ENCODE measurements around the gene RIC1.

The RIC1 gene

GRCh38 chr9:5635390-5635789, 6.5 kb downstream of the RIC1 start:
- Histone ChIP-seq H3K27me3 (ENCODE audit: insufficient read depth, low read length, poor library complexity, severe bottlenecking) (no peaks in the 10 kb centered on the region), H3F3A (ENCODE audit: low read depth) (no peaks in the 10 kb centered on the region), H3K9me2 (replicated peaks; ENCODE audit: low read depth, low read length) (no peaks in the 10 kb centered on the region), H3K4me2 (ENCODE audit: low read depth, low read length, poor library complexity, severe bottlenecking) (no peak overlapping the region), H4K20me1 (ENCODE audit: insufficient read depth, low read length, poor library complexity, severe bottlenecking) (peaks cover 25% of the 10 kb centered on the region), H3K79me2 (ENCODE audit: insufficient read depth, low read length) (peaks cover 97% of the 10 kb centered on the region), H3K9me3 (ENCODE audit: insufficient read depth, low read depth, low read length) (peaks cover 27% of the 10 kb centered on the region; the same call in 1 of the 2 replicates), H3K36me3 (ENCODE audit: insufficient read depth, low read length) (no peaks in the 10 kb centered on the region; the same call in 1 of the 2 replicates), H3K4me1 (ENCODE audit: insufficient read depth, low read length, poor library complexity, severe bottlenecking) (peaks cover 36% of the 10 kb centered on the region), H2AFZ (ENCODE audit: low read length) (no peak overlapping the region), H3K9ac (ENCODE audit: low read depth, low read length, poor library complexity, severe bottlenecking) (no peak overlapping the region), H3K4me3 (ENCODE audit: low read length, poor library complexity, severe bottlenecking) (no peak overlapping the region)
- no peak for TF ChIP-seq EZH2phosphoT487 (IDR thresholded peaks at IDR 0.05; ENCODE audit: borderline replicate concordance)
- TF ChIP-seq, protein P1, sequence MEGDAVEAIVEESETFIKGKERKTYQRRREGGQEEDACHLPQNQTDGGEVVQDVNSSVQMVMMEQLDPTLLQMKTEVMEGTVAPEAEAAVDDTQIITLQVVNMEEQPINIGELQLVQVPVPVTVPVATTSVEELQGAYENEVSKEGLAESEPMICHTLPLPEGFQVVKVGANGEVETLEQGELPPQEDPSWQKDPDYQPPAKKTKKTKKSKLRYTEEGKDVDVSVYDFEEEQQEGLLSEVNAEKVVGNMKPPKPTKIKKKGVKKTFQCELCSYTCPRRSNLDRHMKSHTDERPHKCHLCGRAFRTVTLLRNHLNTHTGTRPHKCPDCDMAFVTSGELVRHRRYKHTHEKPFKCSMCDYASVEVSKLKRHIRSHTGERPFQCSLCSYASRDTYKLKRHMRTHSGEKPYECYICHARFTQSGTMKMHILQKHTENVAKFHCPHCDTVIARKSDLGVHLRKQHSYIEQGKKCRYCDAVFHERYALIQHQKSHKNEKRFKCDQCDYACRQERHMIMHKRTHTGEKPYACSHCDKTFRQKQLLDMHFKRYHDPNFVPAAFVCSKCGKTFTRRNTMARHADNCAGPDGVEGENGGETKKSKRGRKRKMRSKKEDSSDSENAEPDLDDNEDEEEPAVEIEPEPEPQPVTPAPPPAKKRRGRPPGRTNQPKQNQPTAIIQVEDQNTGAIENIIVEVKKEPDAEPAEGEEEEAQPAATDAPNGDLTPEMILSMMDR (conservative IDR thresholded peaks at IDR 0.05; ENCODE audit: low read length): no peak

DNA sequence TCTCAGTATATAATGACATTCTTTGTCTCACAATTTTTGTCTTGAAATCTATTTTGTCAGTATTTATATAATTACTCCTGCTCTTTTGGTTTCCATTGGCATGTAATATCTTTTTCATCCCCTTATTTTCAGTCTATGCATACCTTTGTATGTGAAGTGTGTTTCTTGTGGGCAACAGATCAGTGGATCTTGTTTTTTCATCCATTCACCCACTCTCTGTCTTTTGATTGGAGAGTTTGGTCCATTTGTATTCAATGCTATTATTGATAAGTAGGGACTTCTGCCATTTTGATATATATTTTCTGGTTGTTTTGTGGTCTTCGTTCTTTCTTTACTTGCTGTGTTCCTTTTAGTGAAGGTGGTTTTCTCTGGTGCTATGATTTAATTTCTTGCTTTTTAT, 10.9 kb downstream of the RIC1 start:
- no peaks in the 10 kb centered on the region for H4K20me1 ChIP-seq (ENCODE audit: insufficient read depth, low read length, poor library complexity, severe bottlenecking)
- peaks cover 31% of the 10 kb centered on the region; the same call in 1 of the 2 replicates for H3K9me3 ChIP-seq (ENCODE audit: insufficient read depth, low read depth, low read length)
- TF ChIP-seq, protein P1 (conservative IDR thresholded peaks at IDR 0.05; ENCODE audit: low read length): no peak
- TF ChIP-seq EZH2phosphoT487 (IDR thresholded peaks at IDR 0.05; ENCODE audit: borderline replicate concordance): no peak
- no peak overlapping the region for H3K4me3 ChIP-seq (ENCODE audit: low read length, poor library complexity, severe bottlenecking)
- H3K9ac ChIP-seq (ENCODE audit: low read depth, low read length, poor library complexity, severe bottlenecking): no peak overlapping the region
- peaks cover 95% of the 10 kb centered on the region for H3K79me2 ChIP-seq (ENCODE audit: insufficient read depth, low read length)
- H3K4me1 ChIP-seq (ENCODE audit: insufficient read depth, low read length, poor library complexity, severe bottlenecking): peaks cover 14% of the 10 kb centered on the region
- H2AFZ ChIP-seq (ENCODE audit: low read length): no peak overlapping the region
- H3K36me3 ChIP-seq (ENCODE audit: insufficient read depth, low read length): no peaks in the 10 kb centered on the region; the same call in 1 of the 2 replicates
- H3K4me2 ChIP-seq (ENCODE audit: low read depth, low read length, poor library complexity, severe bottlenecking): no peak overlapping the region
- no peaks in the 10 kb centered on the region for H3K27me3 ChIP-seq (ENCODE audit: insufficient read depth, low read length, poor library complexity, severe bottlenecking)
- H3F3A ChIP-seq (ENCODE audit: low read depth): no peaks in the 10 kb centered on the region
- H3K9me2 ChIP-seq (replicated peaks; ENCODE audit: low read depth, low read length): no peaks in the 10 kb centered on the region

DNA sequence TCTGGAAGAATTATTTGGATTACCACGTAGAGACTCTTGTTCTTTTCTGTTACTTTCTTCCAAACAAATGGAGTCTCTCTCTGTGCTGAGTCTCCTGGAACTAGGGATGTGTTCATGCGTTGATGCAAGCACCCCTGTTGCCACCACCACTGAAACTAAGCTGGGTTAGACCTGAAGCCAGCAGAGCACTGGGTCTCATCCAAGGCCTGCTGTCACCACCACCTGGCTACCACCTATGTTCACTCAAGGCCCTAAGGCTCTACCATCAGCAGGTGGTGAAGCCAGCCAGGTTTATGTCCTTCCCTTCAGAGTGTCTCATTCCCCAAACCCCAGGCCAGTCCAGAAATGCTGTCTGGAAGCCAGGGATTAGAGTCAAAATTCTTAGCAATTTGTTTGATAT, 13.3 kb downstream of the RIC1 start:
- no peak overlapping the region for H3K9ac ChIP-seq (ENCODE audit: low read depth, low read length, poor library complexity, severe bottlenecking)
- peaks cover 35% of the 10 kb centered on the region for H3K4me1 ChIP-seq (ENCODE audit: insufficient read depth, low read length, poor library complexity, severe bottlenecking)
- H2AFZ ChIP-seq (ENCODE audit: low read length): no peak overlapping the region
- H3K27me3 ChIP-seq (ENCODE audit: insufficient read depth, low read length, poor library complexity, severe bottlenecking): no peaks in the 10 kb centered on the region
- TF ChIP-seq EZH2phosphoT487 (IDR thresholded peaks at IDR 0.05; ENCODE audit: borderline replicate concordance): no peak
- TF ChIP-seq, protein P1 (conservative IDR thresholded peaks at IDR 0.05; ENCODE audit: low read length): no peak
- no peaks in the 10 kb centered on the region for H4K20me1 ChIP-seq (ENCODE audit: insufficient read depth, low read length, poor library complexity, severe bottlenecking)
- no peaks in the 10 kb centered on the region for H3F3A ChIP-seq (ENCODE audit: low read depth)
- H3K36me3 ChIP-seq (ENCODE audit: insufficient read depth, low read length): no peaks in the 10 kb centered on the region
- no peak overlapping the region for H3K4me3 ChIP-seq (ENCODE audit: low read length, poor library complexity, severe bottlenecking)
- peaks cover 96% of the 10 kb centered on the region for H3K79me2 ChIP-seq (ENCODE audit: insufficient read depth, low read length)
- H3K4me2 ChIP-seq (ENCODE audit: low read depth, low read length, poor library complexity, severe bottlenecking): no peak overlapping the region
- H3K9me2 ChIP-seq (replicated peaks; ENCODE audit: low read depth, low read length): no peaks in the 10 kb centered on the region
- peaks cover 23% of the 10 kb centered on the region; the same call in 1 of the 2 replicates for H3K9me3 ChIP-seq (ENCODE audit: insufficient read depth, low read depth, low read length)

Measured in Loucy (cell line).